Stomach (tissue), 9 donors: Measurements from ENCODE around the gene OR6T1. TPM values are rescaled to one million over a fixed set of nuclear protein-coding genes. Genes with fewer than 3 reads are reported as not detected.

Experiments used
- DNase-seq, 2 donors: peaks; one replicate each; pipeline versions ENCODE4 v3.0.0 to v3.0.0-alpha.2; 2013 to 2019
- H3K27ac ChIP-seq, 5 donors: fragments of 200-600 bp in 4 of 5; sonication (generic) in 4 of 5; one replicate each; pipeline ENCODE4 v1.5.1; 2013 to 2019; ENCODE audit warnings: mild to moderate bottlenecking in 1 of 5, moderate library complexity in 1 of 5
- H3K27me3 ChIP-seq, 3 donors: fragments of 200-600 bp; sonication (generic); one replicate each; pipeline ENCODE4 v1.5.1; 2017 to 2019; ENCODE audit warnings: mixed run types in 1 of 3
- H3K36me3 ChIP-seq, 4 donors: fragments of 200-600 bp; sonication (generic); 1 replicate in 3 of 4; 2 replicates in 1 of 4; pipeline ENCODE4 v1.5.1; 2016 to 2019
- H3K4me1 ChIP-seq, 4 donors: fragments of 200-600 bp; sonication (generic); one replicate each; pipeline ENCODE4 v1.5.1; 2016 to 2019
- H3K4me3 ChIP-seq, 4 donors: fragments of 200-600 bp; sonication (generic) in 3 of 4; one replicate each; pipeline ENCODE4 v1.5.1; 2016 to 2019; ENCODE audit warnings: mild to moderate bottlenecking in 1 of 4
- H3K9me3 ChIP-seq, 4 donors: fragments of 200-600 bp; sonication (generic); one replicate each; pipeline ENCODE4 v1.5.1; 2016 to 2019
- EP300 ChIP-seq: sonication (generic); formaldehyde crosslinking; IDR thresholded peaks from one replicate; pipeline ENCODE4 v1.6.1; 2017; ENCODE audit warnings: antibody characterized with exemption
- POLR2A ChIP-seq, 4 donors: fragments of 450-650 bp; IDR thresholded peaks; one replicate each; pipeline ENCODE4 v1.6.1; 2016; ENCODE audit warnings: antibody characterized with exemption in 4 of 4, control low read depth in 2 of 4, mild to moderate bottlenecking in 1 of 4, moderate library complexity in 1 of 4
- POLR2AphosphoS5 ChIP-seq, 3 donors: sonication (generic); formaldehyde crosslinking; IDR thresholded peaks; one replicate each; pipeline ENCODE4 v1.6.1; 2016; ENCODE audit warnings: antibody characterized with exemption in 3 of 3
- WGBS, 5 donors: extraction: QIAGEN DNeasy Blood & Tissue Kit in 3 of 5; methylation state at CpG; one replicate each; pipeline versions ENCODE4 v1.1.5 to v1.1.7; 2013 to 2018; 5-methylcytosine and 5-hydroxymethylcytosine counted together
- intact Hi-C: fragments of 100-400 bp; cut with DNase I; formaldehyde crosslinking; loops from one replicate; pipeline ENCODE4 v1.15.1; 2023; ENCODE audit warnings: low total_unique reads
- polyA plus RNA-seq, 3 donors: library from polyadenylated mRNA; stranded (reverse); fragments of 200-250 nt; gene quantifications; one replicate each; pipeline ENCODE4 v1.2.3, GENCODE V29; 2013
- total RNA-seq, 5 donors: library from RNA; depleted of rRNA; stranded (reverse); fragments of >200 nt; gene quantifications; one replicate each; pipeline versions ENCODE4 v1.1.0 to v1.2.3, GENCODE V29; 2014 to 2016
- TF ChIP-seq, protein P1 (sequence below), 7 experiments: fragments of 450-650 bp in 4 of 7; fragments of 200-600 bp in 3 of 7; sonication (generic) in 3 of 7; IDR thresholded peaks; one replicate each; pipeline ENCODE4 v1.5.1; 2016 to 2019; ENCODE audit warnings: antibody characterized with exemption in 7 of 7, control low read depth in 2 of 7, mild to moderate bottlenecking in 1 of 7
- donor health status: healthy with polysubstance abuse.
- donor health status: Bipolar disorder and iron deficiency.
- donor health status: healthy.

Gene OR6T1
- total and polyA plus RNA-seq, 8 donors, result not detected

DNA sequence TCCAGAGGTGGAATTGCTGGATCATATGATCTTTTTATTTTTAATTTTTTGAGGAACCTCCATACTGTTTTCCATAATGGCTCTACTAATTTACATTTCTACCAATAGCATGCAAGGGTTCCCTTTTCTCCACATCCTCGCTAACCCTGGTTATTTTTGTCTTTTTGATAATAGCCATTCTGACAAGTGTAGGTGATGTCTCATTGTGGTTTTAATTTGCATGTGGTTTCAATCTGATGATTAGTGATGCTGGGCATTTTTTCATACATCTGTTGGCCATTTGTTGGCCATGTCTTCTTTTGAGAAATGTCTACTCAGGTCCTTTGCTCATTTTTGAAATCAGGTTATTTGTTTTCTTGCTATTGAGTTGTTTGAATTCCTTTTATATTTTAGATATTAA lies 19.6 kb downstream of the OR6T1 start:
- DNase-seq, result no peak
- Histone ChIP-seq H3K9me3 (no peaks in the 10 kb centered on the region), H3K4me1 (no peaks in the 10 kb centered on the region), H3K4me3 (no peak overlapping the region), H3K27me3 (no peaks in the 10 kb centered on the region), H3K36me3 (no peaks in the 10 kb centered on the region), H3K27ac (no peak overlapping the region)
- intact Hi-C loops, result no loop called here
- WGBS, 5 donors, result 60 to 78% (median 73%) methylated on average over 1 of the region's 1 CpG
- TF ChIP-seq EP300 (no peak), POLR2AphosphoS5 (IDR thresholded peaks at IDR 0.05) (no peak), POLR2A (IDR thresholded peaks at IDR 0.05) (no peak)
- TF ChIP-seq, protein P1, sequence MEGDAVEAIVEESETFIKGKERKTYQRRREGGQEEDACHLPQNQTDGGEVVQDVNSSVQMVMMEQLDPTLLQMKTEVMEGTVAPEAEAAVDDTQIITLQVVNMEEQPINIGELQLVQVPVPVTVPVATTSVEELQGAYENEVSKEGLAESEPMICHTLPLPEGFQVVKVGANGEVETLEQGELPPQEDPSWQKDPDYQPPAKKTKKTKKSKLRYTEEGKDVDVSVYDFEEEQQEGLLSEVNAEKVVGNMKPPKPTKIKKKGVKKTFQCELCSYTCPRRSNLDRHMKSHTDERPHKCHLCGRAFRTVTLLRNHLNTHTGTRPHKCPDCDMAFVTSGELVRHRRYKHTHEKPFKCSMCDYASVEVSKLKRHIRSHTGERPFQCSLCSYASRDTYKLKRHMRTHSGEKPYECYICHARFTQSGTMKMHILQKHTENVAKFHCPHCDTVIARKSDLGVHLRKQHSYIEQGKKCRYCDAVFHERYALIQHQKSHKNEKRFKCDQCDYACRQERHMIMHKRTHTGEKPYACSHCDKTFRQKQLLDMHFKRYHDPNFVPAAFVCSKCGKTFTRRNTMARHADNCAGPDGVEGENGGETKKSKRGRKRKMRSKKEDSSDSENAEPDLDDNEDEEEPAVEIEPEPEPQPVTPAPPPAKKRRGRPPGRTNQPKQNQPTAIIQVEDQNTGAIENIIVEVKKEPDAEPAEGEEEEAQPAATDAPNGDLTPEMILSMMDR (IDR thresholded peaks at IDR 0.05), result no peak

DNA sequence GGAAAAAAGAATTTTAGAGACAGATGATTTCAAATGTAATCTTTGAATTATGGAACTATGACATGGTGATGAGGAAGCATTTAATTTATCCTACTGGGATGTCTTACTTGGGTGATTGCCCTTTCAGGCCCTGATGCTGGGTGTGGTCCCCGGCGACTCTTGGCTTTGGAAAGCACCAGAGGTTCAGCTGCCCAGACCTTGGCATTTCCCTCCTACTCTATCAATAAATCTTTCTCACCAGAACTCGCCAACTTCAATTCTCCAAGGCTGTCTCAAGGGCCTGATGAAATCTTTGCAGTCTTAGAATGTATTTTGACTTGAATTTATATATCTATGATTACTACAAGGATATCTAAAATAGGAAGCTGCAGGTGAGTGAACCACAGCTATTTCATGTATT lies 22.7 kb downstream of the OR6T1 start:
- no peaks in the 10 kb centered on the region for H3K36me3 ChIP-seq
- intact Hi-C loops, result no loop called here
- TF ChIP-seq, protein P1 (IDR thresholded peaks at IDR 0.05), result no peak
- TF ChIP-seq EP300 (no peak), POLR2A (IDR thresholded peaks at IDR 0.05) (no peak), POLR2AphosphoS5 (IDR thresholded peaks at IDR 0.05) (no peak)

DNA sequence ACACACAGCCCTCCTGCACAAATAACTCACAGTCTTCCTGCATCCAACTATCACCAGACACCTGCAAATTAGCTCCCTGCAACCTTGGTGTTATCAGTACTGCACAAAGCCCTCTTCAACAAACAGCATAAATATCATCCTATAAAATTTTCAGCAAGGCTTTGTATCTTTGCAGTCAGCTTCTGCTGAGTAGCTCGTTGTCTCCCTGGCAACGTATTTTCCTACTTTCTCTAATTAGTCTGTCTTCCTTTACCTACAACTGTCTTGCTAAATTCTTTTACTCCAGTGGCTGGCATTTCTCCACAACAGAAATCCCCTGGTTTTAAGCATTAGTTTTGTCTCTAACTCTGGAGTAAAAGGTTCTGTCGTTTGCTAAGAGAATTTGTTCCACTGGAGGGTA lies 37.8 kb downstream of the OR6T1 start:
- intact Hi-C loops, result no loop called here
- no peak overlapping the region for H3K27ac ChIP-seq
- H3K27me3 ChIP-seq, result no peaks in the 10 kb centered on the region
- no peaks in the 10 kb centered on the region for H3K9me3 ChIP-seq
- TF ChIP-seq EP300 (no peak), POLR2AphosphoS5 (IDR thresholded peaks at IDR 0.05) (no peak)
- TF ChIP-seq, protein P1 (IDR thresholded peaks at IDR 0.05), result no peak
- no peaks in the 10 kb centered on the region for H3K36me3 ChIP-seq
- no peaks in the 10 kb centered on the region for H3K4me1 ChIP-seq
- no peak overlapping the region for H3K4me3 ChIP-seq
- no peak for DNase-seq
- 47 to 58% (median 53%) methylated on average over 3 of the region's 3 CpGs for WGBS, 5 donors

More for the DNA sequence above, 22.7 kb downstream of the OR6T1 start:
- no peak overlapping the region for H3K4me3 ChIP-seq
- H3K4me1 ChIP-seq, result no peaks in the 10 kb centered on the region
- no peak overlapping the region for H3K27ac ChIP-seq
- WGBS, 5 donors, result 72 to 80% (median 73%) methylated on average over 3 of the region's 3 CpGs
- no peak for DNase-seq
- no peaks in the 10 kb centered on the region for H3K27me3 ChIP-seq
- no peaks in the 10 kb centered on the region for H3K9me3 ChIP-seq

DNA sequence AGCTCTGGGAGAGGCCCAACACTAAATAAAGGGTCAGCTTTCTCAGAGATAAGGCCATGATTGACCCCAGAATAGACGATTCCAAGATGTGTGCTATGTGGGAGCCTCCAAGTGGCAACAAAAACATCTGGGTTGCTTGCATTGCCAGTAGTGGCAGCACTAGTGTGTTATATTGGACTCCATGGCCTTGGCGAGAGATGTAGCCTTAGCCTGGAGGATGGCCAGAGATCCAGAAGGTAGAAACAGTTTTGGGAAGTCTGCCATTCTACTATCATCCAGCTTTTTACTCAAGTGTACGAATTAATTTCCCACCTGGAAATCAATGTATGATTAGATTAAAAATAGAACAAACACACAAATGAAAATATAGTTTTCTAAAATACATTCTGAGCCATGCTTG lies 38.7 kb downstream of the OR6T1 start:
- 48 to 63% (median 58%) methylated on average over 3 of the region's 3 CpGs for WGBS, 5 donors
- intact Hi-C loops, result no loop called here

More for the DNA sequence above, 38.7 kb downstream of the OR6T1 start:
- no peaks in the 10 kb centered on the region for H3K4me1 ChIP-seq
- H3K27ac ChIP-seq, result no peak overlapping the region
- no peaks in the 10 kb centered on the region for H3K36me3 ChIP-seq
- no peaks in the 10 kb centered on the region for H3K9me3 ChIP-seq
- no peaks in the 10 kb centered on the region for H3K27me3 ChIP-seq
- no peak for TF ChIP-seq POLR2A (IDR thresholded peaks at IDR 0.05)
- TF ChIP-seq EP300, result no peak
- TF ChIP-seq, protein P1 (IDR thresholded peaks at IDR 0.05), result no peak
- no peak for TF ChIP-seq POLR2AphosphoS5 (IDR thresholded peaks at IDR 0.05)
- DNase-seq, result no peak
- H3K4me3 ChIP-seq, result no peak overlapping the region
